NCI-H1048 (cell line): ENCODE measurements around the gene KRTCAP3.

Source experiments
- DNase-seq: peaks from one replicate; lab custom pipeline; 2025; lab: John Stamatoyannopoulos, UW

The KRTCAP3 gene

GRCh38 chr2:27441226-27441926 lies 805 bp upstream of the KRTCAP3 start:
- no peak for DNase-seq

- DNase-seq: no peak
Observed at GRCh38 chr2:27442920-27443282, 720 bp downstream of the KRTCAP3 start.

GRCh38 chr2:27445155-27445554 lies 3.0 kb downstream of the KRTCAP3 start:
- no peak for DNase-seq

- DNase-seq: no peak
Observed at GRCh38 chr2:27445615-27446014, 3.4 kb downstream of the KRTCAP3 start.

- DNase-seq: no peak
Observed at GRCh38 chr2:27446057-27446456, 3.9 kb downstream of the KRTCAP3 start.

GRCh38 chr2:27448381-27448780 lies 6.2 kb downstream of the KRTCAP3 start:
- DNase-seq: no peak

GRCh38 chr2:27451095-27451494 lies 8.9 kb downstream of the KRTCAP3 start:
- no peak for DNase-seq

GRCh38 chr2:27453968-27454367 lies 11.8 kb downstream of the KRTCAP3 start:
- DNase-seq: no peak

- no peak for DNase-seq
Observed at GRCh38 chr2:27461118-27461517, 18.9 kb downstream of the KRTCAP3 start.

GRCh38 chr2:27464443-27464842 lies 22.3 kb downstream of the KRTCAP3 start:
- DNase-seq: no peak

GRCh38 chr2:27471961-27472360 lies 29.8 kb downstream of the KRTCAP3 start:
- no peak for DNase-seq

GRCh38 chr2:27485496-27485895 lies 43.3 kb downstream of the KRTCAP3 start:
- DNase-seq: no peak

- DNase-seq: no peak
Observed at GRCh38 chr2:27489118-27489497, 46.9 kb downstream of the KRTCAP3 start.

- peak; percentile 99 for DNase-seq
Observed at GRCh38 chr2:27489498-27490397, 47.6 kb downstream of the KRTCAP3 start, which contains the start of gene IFT172. IFT172 (minus strand) TSS chr2:27489743; CDS start chr2:27489653, 90 bp downstream.

- no peak for DNase-seq
Observed at GRCh38 chr2:27492557-27492956, 50.4 kb downstream of the KRTCAP3 start.

- no peak for DNase-seq
Observed at GRCh38 chr2:27493948-27494283, 51.7 kb downstream of the KRTCAP3 start.
